IPS-18a (cell line): ENCODE results near the gene HIPK4.
"Not testable (repeated sequence)": the region's sequence is repeated elsewhere in the genome, so short reads cannot be mapped to it uniquely, and the experiment has no call there.

Experiments
- H3K27ac ChIP-seq: one replicate; pipeline ENCODE4 v1.5.1; 2013; ENCODE audit warnings: low read length
- H3K27me3 ChIP-seq: one replicate; pipeline ENCODE4 v1.6.1; 2013; ENCODE audit warnings: mild to moderate bottlenecking, low read length; ENCODE audit not compliant: control insufficient read depth, insufficient read depth
- H3K36me3 ChIP-seq: one replicate; pipeline ENCODE4 v1.6.1; 2013; ENCODE audit warnings: low read depth, low read length; ENCODE audit not compliant: control insufficient read depth
- H3K4me1 ChIP-seq: one replicate; pipeline ENCODE4 v1.6.1; 2013; ENCODE audit warnings: low read depth, low read length; ENCODE audit not compliant: control insufficient read depth
- H3K4me3 ChIP-seq: one replicate; pipeline ENCODE4 v1.5.1; 2013; ENCODE audit warnings: low read length
- H3K9ac ChIP-seq: one replicate; pipeline ENCODE4 v1.6.1; 2013; ENCODE audit warnings: mild to moderate bottlenecking, low read length, moderate library complexity
- H3K9me3 ChIP-seq: one replicate; pipeline ENCODE4 v1.6.1; 2013; ENCODE audit warnings: low read depth, low read length; ENCODE audit not compliant: control insufficient read depth

The HIPK4 gene

DNA sequence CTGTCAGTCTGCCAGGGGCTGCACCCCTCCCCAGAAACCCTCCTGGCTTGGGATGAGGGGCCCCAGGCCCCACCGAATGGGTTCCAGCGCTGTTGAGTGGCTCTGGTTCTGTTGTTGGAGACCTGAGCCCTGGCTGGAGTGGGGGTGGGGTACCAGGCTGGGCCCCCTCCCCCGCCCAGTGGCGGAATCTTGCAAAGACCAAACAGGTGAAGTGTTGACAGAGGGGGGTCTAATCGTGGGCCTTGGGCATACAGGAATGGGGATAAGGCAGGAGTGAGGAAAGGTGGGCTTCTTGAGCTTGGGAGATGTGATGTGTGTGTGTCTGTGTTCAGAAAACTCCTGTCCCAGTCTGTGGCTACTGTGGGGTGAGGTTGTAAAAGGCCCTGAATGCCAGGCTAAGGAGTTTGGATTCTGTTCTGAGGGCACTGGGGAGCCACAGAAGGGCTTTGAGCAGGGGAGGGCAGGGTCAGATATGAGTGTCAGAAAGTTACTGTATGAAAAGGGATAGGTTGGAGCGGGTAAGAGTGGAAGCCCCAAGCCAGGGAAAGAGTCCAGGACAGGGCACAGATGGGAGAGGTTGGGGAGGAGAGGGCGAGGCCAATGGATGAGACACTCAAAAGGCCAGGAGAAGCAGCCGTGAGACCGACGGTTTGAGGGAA, at the start of gene HIPK4:
TSS of gene HIPK4 (minus strand) at position 98 of the 659 bp plus-strand sequence. CDS start 279 bp downstream, outside the sequence.
- H3K27me3 ChIP-seq, result no peaks in the 10 kb centered on the region
- H3K27ac ChIP-seq, result no peak within 1 kb of the TSS
- H3K4me1 ChIP-seq, result no peaks in the 10 kb centered on the region
- H3K36me3 ChIP-seq, result no peaks in the 10 kb centered on the region
- H3K9me3 ChIP-seq, result no peaks in the 10 kb centered on the region
- H3K4me3 ChIP-seq, result no peak within 1 kb of the TSS
- no peak within 1 kb of the TSS for H3K9ac ChIP-seq

DNA sequence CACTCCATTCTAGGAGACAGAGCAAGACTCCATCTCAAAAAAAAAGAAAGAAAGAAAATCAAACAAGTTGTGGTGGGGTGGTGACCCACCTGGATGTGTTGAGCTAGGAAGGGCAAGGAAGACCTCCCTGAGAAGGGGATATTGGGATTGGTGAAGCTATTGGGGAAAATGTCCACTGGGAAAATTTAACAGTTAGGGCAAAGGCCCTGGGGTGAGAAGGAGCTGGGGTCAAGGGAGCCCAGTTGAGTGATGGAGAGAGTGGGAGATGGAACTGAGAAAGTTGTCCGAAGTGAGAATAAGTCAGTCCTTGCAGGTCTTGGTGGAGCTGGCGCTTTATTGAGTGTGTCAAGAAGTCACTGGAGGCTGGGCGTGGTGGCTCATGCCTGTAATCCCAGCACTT, 48.3 kb upstream of the HIPK4 start:
- H3K4me1 ChIP-seq, result peaks cover 10% of the 10 kb centered on the region
- no peak overlapping the region for H3K9ac ChIP-seq
- no peaks in the 10 kb centered on the region for H3K27me3 ChIP-seq
- no peak overlapping the region for H3K4me3 ChIP-seq
- H3K9me3 ChIP-seq, result no peaks in the 10 kb centered on the region
- H3K36me3 ChIP-seq, result peaks cover 19% of the 10 kb centered on the region
- no peak overlapping the region for H3K27ac ChIP-seq

DNA sequence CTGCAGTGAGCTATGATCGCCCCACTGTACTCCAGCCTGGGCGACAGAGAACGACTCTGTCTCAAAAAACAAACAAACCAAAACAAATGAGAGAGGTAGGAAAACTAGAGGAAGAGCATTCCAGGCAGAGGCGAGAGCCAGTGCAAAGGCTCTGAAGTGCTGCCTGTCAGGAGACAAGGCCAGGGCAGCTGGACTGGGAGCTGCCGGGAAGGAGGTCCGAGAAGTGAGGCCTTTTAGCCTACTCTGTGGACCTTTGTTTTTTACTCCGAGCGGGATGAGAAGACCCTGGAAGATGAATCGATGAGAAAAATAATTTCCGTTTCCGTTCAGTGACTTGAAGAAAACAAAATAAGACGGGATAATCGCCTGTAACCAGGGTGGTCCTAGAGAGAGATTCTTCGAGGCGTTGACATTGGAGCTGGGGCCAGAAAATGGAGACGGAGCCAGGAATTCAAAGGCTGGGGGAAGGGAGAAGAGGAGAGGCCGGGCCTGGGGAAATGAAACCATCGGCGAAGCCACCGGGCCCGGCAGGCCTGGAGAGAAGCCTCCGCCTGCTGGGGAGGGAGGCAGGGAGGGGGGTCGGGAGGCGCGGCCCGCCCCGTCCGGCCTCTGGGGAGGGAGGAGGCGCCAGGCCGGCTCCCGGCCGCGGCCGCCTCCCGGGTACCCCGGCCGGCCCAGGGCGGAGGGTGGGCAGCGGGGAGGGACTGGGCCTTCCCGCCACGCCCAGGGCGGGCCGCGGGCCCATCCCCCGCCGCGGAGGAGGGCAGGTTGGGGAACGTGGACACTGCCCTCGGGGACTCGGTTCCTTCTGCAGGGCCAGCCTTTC, 43.6 kb upstream of the HIPK4 start:
- H3K27ac ChIP-seq, result peak overlapping the region; percentile 96
- peak overlapping the region; percentile 89 for H3K9ac ChIP-seq
- H3K4me1 ChIP-seq, result peaks cover 9% of the 10 kb centered on the region
- no peaks in the 10 kb centered on the region for H3K36me3 ChIP-seq
- H3K4me3 ChIP-seq, result peak overlapping the region; percentile 68
- H3K27me3 ChIP-seq, result no peaks in the 10 kb centered on the region
- H3K9me3 ChIP-seq, result no peaks in the 10 kb centered on the region

- Histone ChIP-seq H3K9ac (peak overlapping the region; percentile 89), H3K4me3 (peak overlapping the region; percentile 68)
- not testable (repeated sequence) for H3K27ac ChIP-seq, H3K9me3 ChIP-seq, H3K36me3 ChIP-seq, H3K27me3 ChIP-seq, H3K4me1 ChIP-seq
Observed at GRCh38 chr19:40432760-40433159, 42.8 kb upstream of the HIPK4 start.

- no peak overlapping the region for H3K27ac ChIP-seq
- H3K36me3 ChIP-seq, result no peaks in the 10 kb centered on the region
- H3K4me1 ChIP-seq, result peaks cover 9% of the 10 kb centered on the region
- no peaks in the 10 kb centered on the region for H3K9me3 ChIP-seq
- no peak overlapping the region for H3K9ac ChIP-seq
- no peaks in the 10 kb centered on the region for H3K27me3 ChIP-seq
- no peak overlapping the region for H3K4me3 ChIP-seq
Observed at GRCh38 chr19:40431698-40432097, 41.7 kb upstream of the HIPK4 start.

GRCh38 chr19:40430242-40430641, 40.3 kb upstream of the HIPK4 start:
- H3K9ac ChIP-seq, H3K9me3 ChIP-seq, H3K36me3 ChIP-seq, H3K4me1 ChIP-seq, H3K27ac ChIP-seq, H3K4me3 ChIP-seq, H3K27me3 ChIP-seq: not testable (repeated sequence)

- not testable (repeated sequence) for H3K9ac ChIP-seq, H3K36me3 ChIP-seq, H3K9me3 ChIP-seq, H3K27ac ChIP-seq, H3K4me3 ChIP-seq, H3K4me1 ChIP-seq, H3K27me3 ChIP-seq
Observed at GRCh38 chr19:40428197-40428596, 38.2 kb upstream of the HIPK4 start.

DNA sequence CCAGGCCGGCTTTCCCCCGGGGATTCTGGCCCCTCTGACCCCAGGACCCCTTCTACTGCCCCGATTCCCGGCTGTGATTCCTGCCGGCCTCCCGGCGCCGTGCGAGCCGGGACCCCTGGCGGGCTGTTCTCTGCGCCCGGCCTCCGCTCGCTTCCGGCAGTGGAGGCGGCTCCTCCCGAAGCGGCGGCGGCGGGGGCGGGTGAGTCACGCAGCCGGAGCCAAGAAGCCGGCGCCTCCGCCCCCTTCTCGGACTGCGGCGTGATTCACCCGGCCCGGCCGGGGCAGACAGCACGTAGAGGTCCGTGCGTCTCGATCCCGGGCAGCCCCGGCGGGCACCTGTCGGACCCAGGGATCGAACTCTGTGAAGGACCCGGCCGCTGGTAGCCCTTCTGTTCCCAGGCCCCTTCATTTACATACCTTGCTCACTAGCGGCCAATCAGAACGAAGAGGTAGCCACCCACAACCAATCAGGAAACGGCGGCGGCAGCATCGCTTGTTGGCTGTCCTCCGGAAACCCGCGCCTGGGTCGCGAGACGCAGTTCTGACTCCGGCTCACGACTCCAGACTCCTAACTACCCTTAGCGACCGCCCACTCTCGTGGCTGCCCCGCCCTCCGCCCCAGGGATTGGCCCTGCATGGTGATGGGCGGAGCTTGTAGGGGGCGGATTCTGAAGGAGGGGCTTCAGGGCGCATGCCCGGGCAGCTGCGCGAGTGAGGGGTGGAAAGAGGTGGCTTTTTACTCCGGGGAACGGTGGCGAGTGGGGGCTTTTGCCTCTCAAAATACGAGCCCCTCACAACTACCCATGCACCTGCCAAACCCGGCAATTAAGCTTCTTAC, 35.7 kb upstream of the HIPK4 start, which contains the start of gene SERTAD1:
TSS of gene SERTAD1 (minus strand) at position 543 of the 838 bp plus-strand sequence. CDS start 2,446 bp downstream, outside the sequence.
- Histone ChIP-seq H3K4me1 (peaks cover 6% of the 10 kb centered on the region), H3K9me3 (no peaks in the 10 kb centered on the region)

GRCh38 chr19:40424637-40425449, 34.9 kb upstream of the HIPK4 start:
- peak overlapping the region; percentile 80 for H3K4me3 ChIP-seq
- H3K36me3 ChIP-seq, result no peaks in the 10 kb centered on the region
- H3K27ac ChIP-seq, result peak overlapping the region; percentile 43
- H3K4me1 ChIP-seq, result peaks cover 6% of the 10 kb centered on the region
- no peaks in the 10 kb centered on the region for H3K9me3 ChIP-seq
- peak overlapping the region; percentile 62 for H3K9ac ChIP-seq
- H3K27me3 ChIP-seq, result no peaks in the 10 kb centered on the region

More for the DNA sequence above, 35.7 kb upstream of the HIPK4 start, which contains the start of gene SERTAD1:
- H3K27ac ChIP-seq, result peak within 1 kb of the TSS; percentile 43
- H3K4me3 ChIP-seq, result peak within 1 kb of the TSS; percentile 80
- H3K36me3 ChIP-seq, result no peaks in the 10 kb centered on the region
- no peaks in the 10 kb centered on the region for H3K27me3 ChIP-seq
- H3K9ac ChIP-seq, result peak within 1 kb of the TSS; percentile 62

DNA sequence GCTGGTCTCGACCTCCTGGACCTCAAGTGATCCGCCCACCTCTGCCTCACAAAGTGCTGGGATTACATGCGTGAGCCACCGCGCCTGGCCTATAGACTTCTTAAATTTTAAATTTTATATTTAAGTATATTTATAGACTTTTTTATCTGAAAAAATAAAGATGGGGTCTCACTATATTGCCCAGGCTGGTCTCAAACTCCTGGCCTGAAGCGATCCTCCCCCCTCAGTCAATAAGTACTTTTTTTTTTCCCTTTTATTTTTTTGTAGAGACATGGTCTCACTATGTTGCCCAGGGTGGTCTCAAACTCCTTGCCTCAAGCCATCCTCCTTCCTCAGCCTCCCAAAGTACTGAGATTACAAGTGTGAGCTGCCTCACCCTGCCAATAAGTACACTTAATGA, 34.0 kb upstream of the HIPK4 start:
- H3K9ac ChIP-seq, result no peak overlapping the region
- no peak overlapping the region for H3K27ac ChIP-seq

More for the DNA sequence above, 34.0 kb upstream of the HIPK4 start:
- H3K9me3 ChIP-seq, result no peaks in the 10 kb centered on the region
- H3K36me3 ChIP-seq, result no peaks in the 10 kb centered on the region
- H3K4me3 ChIP-seq, result peak overlapping the region; percentile 80
- peaks cover 6% of the 10 kb centered on the region for H3K4me1 ChIP-seq
- H3K27me3 ChIP-seq, result no peaks in the 10 kb centered on the region
